ENCODE data around the gene C2orf76. TPM values are rescaled to one million over a fixed set of nuclear protein-coding genes. Genes with fewer than 3 reads are reported as not detected.

C2orf76 gene
- total RNA-seq, 4 donors from 2014 or later, result 8.7 to 14.6 (median 11.2) TPM

- H3K9me3 ChIP-seq, result no peaks in the 10 kb centered on the region
- WGBS, result 86% methylated on average over 8 of the region's 8 CpGs
- intact Hi-C loops (cut with DNase I), result no loop called here
These were observed 43.2 kb downstream of the C2orf76 start for GRCh38 chr2:119323459-119323858.

DNA sequence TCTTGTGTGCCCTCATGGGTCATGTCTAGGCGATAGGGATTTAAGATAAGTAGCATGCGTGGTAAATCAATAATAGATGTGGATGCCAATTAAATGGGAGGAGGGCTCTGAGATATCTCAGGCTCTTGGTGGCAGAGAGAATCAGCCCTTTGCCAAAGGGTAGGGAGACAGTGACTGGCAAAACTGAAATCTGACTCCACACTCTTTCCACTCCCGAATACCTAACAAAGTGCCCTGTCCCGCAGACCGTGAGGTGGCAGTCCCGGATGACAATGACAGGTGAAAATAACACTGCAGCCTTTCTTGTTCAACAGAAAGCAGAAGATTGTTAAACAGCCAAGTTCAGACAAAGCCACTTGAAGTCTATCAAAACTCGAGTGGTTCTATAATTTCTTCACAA is 47.0 kb downstream of the C2orf76 start:
- no peaks in the 10 kb centered on the region for H3K27me3 ChIP-seq
- no peaks in the 10 kb centered on the region for H3K36me3 ChIP-seq
- WGBS, result 86% methylated on average over 7 of the region's 7 CpGs
- intact Hi-C loops (cut with DNase I), result no loop called here
- peaks cover 0 to 16% (median 0%) of the 10 kb centered on the region in 4 donors for H3K4me1 ChIP-seq
- H3K27ac ChIP-seq (replicated peaks in 1 of 4), result no peak overlapping the region
- TF ChIP-seq EP300 (IDR thresholded peaks at IDR 0.05) (no peak), POLR2A (IDR thresholded peaks at IDR 0.05; ENCODE audit: low read depth) (no peak), POLR2AphosphoS5 (IDR thresholded peaks at IDR 0.05) (no peak)
- TF ChIP-seq, protein P1, sequence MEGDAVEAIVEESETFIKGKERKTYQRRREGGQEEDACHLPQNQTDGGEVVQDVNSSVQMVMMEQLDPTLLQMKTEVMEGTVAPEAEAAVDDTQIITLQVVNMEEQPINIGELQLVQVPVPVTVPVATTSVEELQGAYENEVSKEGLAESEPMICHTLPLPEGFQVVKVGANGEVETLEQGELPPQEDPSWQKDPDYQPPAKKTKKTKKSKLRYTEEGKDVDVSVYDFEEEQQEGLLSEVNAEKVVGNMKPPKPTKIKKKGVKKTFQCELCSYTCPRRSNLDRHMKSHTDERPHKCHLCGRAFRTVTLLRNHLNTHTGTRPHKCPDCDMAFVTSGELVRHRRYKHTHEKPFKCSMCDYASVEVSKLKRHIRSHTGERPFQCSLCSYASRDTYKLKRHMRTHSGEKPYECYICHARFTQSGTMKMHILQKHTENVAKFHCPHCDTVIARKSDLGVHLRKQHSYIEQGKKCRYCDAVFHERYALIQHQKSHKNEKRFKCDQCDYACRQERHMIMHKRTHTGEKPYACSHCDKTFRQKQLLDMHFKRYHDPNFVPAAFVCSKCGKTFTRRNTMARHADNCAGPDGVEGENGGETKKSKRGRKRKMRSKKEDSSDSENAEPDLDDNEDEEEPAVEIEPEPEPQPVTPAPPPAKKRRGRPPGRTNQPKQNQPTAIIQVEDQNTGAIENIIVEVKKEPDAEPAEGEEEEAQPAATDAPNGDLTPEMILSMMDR (IDR thresholded peaks at IDR 0.05), result no peak
- H3K9me3 ChIP-seq, result no peaks in the 10 kb centered on the region
- H3K4me3 ChIP-seq, result no peak overlapping the region
- DNase-seq (ENCODE audit: extremely low spot score), result no peak

More at GRCh38 chr2:119323459-119323858, 43.2 kb downstream of the C2orf76 start:
- Histone ChIP-seq H3K4me1 (no peaks in the 10 kb centered on the region), H3K27ac (replicated peaks in 1 of 4) (no peak overlapping the region), H3K36me3 (no peaks in the 10 kb centered on the region), H3K27me3 (no peaks in the 10 kb centered on the region), H3K4me3 (no peak overlapping the region)
- TF ChIP-seq EP300 (IDR thresholded peaks at IDR 0.05), result no peak
- TF ChIP-seq, protein P1 (IDR thresholded peaks at IDR 0.05), result no peak
- TF ChIP-seq POLR2A (IDR thresholded peaks at IDR 0.05; ENCODE audit: low read depth), result no peak
- TF ChIP-seq POLR2AphosphoS5 (IDR thresholded peaks at IDR 0.05), result no peak
- DNase-seq (ENCODE audit: extremely low spot score), result no peak

GRCh38 chr2:119317554-119317953 is 49.1 kb downstream of the C2orf76 start:
- no peak for DNase-seq (ENCODE audit: extremely low spot score)
- Histone ChIP-seq H3K27ac (replicated peaks in 1 of 4) (no peak overlapping the region), H3K9me3 (no peaks in the 10 kb centered on the region), H3K4me1 (peaks cover 0 to 16% (median 0%) of the 10 kb centered on the region in 4 donors), H3K4me3 (no peak overlapping the region), H3K36me3 (no peaks in the 10 kb centered on the region), H3K27me3 (no peaks in the 10 kb centered on the region)
- no peak for TF ChIP-seq POLR2AphosphoS5 (IDR thresholded peaks at IDR 0.05)
- TF ChIP-seq POLR2A (IDR thresholded peaks at IDR 0.05; ENCODE audit: low read depth), result no peak
- TF ChIP-seq, protein P1 (IDR thresholded peaks at IDR 0.05), result no peak
- no peak for TF ChIP-seq EP300 (IDR thresholded peaks at IDR 0.05)
- 98% methylated on average over 1 of the region's 1 CpG for WGBS
- intact Hi-C loops (cut with DNase I), result no loop called here

GRCh38 chr2:119316066-119316465 is 50.6 kb downstream of the C2orf76 start:
- Histone ChIP-seq H3K9me3 (no peaks in the 10 kb centered on the region), H3K27ac (replicated peaks in 1 of 4) (no peak overlapping the region), H3K36me3 (peaks cover 0 to 11% (median 4%) of the 10 kb centered on the region in 4 donors), H3K27me3 (no peaks in the 10 kb centered on the region), H3K4me3 (no peak overlapping the region), H3K4me1 (peaks cover 0 to 16% (median 0%) of the 10 kb centered on the region in 4 donors)
- intact Hi-C loops (cut with DNase I), result no loop called here
- TF ChIP-seq POLR2A (IDR thresholded peaks at IDR 0.05; ENCODE audit: low read depth) (no peak), POLR2AphosphoS5 (IDR thresholded peaks at IDR 0.05) (no peak), EP300 (IDR thresholded peaks at IDR 0.05) (no peak)
- TF ChIP-seq, protein P1 (IDR thresholded peaks at IDR 0.05), result no peak
- DNase-seq (ENCODE audit: extremely low spot score), result no peak
- 82% methylated on average over 3 of the region's 3 CpGs for WGBS

All from esophagus muscularis mucosa (tissue), 4 donors.